ENCODE data around the gene WDR90. TPM values are rescaled to one million over a fixed set of nuclear protein-coding genes. Genes with fewer than 3 reads are reported as not detected.

WDR90 gene
- total and polyA plus RNA-seq, 2 of the 13 experiments (the other 11 are each of a cell fraction or from before 2014, with no cell fraction given): 14.9 to 28.9 TPM

- TF ChIP-seq ISL2 (CRISPR knock-in tag; IDR thresholded peaks at IDR 0.05) (no peak), HOXA9 (CRISPR knock-in tag; IDR thresholded peaks at IDR 0.05; ENCODE audit: borderline replicate concordance) (no peak), ZNF775 (CRISPR knock-in tag; IDR thresholded peaks at IDR 0.05; ENCODE audit: borderline replicate concordance) (no peak), ZHX1 (CRISPR knock-in tag; IDR thresholded peaks at IDR 0.05; ENCODE audit: low read depth) (no peak), ZNF276 (CRISPR knock-in tag; IDR thresholded peaks at IDR 0.05; ENCODE audit: low read depth) (peak; percentile 28; the same call in 1 of the 2 replicates), REST (IDR thresholded peaks at IDR 0.05; ENCODE audit: borderline replicate concordance in 1 of 2, low read depth in 1 of 2, low read length in 2 of 2) (no peak), HMG20A (CRISPR knock-in tag; IDR thresholded peaks at IDR 0.05; ENCODE audit: borderline replicate concordance) (0 out of 2 replicates have a peak, but pooled peaks have one; percentile 3), ZNF382 (CRISPR knock-in tag; IDR thresholded peaks at IDR 0.05; ENCODE audit: borderline replicate concordance) (no peak), GATAD1 (CRISPR knock-in tag; IDR thresholded peaks at IDR 0.05) (no peak), LCORL (IDR thresholded peaks at IDR 0.05) (no peak), LCORL (CRISPR knock-in tag; IDR thresholded peaks at IDR 0.05) (no peak), ZNF567 (CRISPR knock-in tag; IDR thresholded peaks at IDR 0.05; ENCODE audit: borderline replicate concordance) (no peak), SP1 (IDR thresholded peaks at IDR 0.05) (no peak), SP1 (CRISPR knock-in tag; IDR thresholded peaks at IDR 0.05) (no peak), STAT5B (CRISPR knock-in tag; IDR thresholded peaks at IDR 0.05) (no peak), ZNF605 (CRISPR knock-in tag; IDR thresholded peaks at IDR 0.05) (no peak), ZMYM4 (CRISPR knock-in tag; IDR thresholded peaks at IDR 0.05) (no peak), SRSF1 (optimal IDR thresholded peaks at IDR 0.05; ENCODE audit: low read depth, low read length) (no peak)
- TF ChIP-seq, protein P1, sequence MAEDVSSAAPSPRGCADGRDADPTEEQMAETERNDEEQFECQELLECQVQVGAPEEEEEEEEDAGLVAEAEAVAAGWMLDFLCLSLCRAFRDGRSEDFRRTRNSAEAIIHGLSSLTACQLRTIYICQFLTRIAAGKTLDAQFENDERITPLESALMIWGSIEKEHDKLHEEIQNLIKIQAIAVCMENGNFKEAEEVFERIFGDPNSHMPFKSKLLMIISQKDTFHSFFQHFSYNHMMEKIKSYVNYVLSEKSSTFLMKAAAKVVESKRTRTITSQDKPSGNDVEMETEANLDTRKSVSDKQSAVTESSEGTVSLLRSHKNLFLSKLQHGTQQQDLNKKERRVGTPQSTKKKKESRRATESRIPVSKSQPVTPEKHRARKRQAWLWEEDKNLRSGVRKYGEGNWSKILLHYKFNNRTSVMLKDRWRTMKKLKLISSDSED (CRISPR knock-in tag; IDR thresholded peaks at IDR 0.05): no peak
- TF ChIP-seq, protein P2, sequence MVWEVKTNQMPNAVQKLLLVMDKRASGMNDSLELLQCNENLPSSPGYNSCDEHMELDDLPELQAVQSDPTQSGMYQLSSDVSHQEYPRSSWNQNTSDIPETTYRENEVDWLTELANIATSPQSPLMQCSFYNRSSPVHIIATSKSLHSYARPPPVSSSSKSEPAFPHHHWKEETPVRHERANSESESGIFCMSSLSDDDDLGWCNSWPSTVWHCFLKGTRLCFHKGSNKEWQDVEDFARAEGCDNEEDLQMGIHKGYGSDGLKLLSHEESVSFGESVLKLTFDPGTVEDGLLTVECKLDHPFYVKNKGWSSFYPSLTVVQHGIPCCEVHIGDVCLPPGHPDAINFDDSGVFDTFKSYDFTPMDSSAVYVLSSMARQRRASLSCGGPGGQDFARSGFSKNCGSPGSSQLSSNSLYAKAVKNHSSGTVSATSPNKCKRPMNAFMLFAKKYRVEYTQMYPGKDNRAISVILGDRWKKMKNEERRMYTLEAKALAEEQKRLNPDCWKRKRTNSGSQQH (CRISPR knock-in tag; IDR thresholded peaks at IDR 0.05; ENCODE audit: low read depth): 0 out of 2 replicates have a peak, but pooled peaks have one; percentile 45
These were observed 18.8 kb upstream of the WDR90 start (continued) for GRCh38 chr16:630249-630814.
